Amygdala (tissue), 56 donors: ENCODE data around the gene LIPE.

Source experiments
- DNase-seq, 56 donors: peaks; one replicate each; lab custom pipeline; 2025; lab: John Stamatoyannopoulos, UW

LIPE gene

DNA sequence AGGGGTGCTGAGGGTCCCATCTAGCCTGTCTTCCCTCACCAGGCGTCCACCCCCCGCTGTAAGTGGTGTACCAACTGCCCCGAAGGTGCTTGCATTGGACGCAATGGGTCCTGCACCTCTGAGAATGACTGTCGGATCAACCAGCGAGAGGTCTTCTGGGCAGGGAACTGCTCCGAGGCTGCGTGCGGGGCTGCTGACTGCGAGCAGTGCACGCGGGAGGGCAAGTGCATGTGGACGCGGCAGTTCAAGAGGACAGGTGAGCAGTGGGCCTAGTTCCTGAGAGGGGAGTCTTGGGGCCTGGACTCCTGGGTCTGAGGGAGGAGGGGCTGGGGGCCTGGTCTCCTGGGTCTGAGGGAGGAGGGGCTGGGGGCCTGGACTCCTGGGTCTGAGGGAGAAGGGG lies 64.8 kb downstream of the LIPE start:
- no peak for DNase-seq

DNA sequence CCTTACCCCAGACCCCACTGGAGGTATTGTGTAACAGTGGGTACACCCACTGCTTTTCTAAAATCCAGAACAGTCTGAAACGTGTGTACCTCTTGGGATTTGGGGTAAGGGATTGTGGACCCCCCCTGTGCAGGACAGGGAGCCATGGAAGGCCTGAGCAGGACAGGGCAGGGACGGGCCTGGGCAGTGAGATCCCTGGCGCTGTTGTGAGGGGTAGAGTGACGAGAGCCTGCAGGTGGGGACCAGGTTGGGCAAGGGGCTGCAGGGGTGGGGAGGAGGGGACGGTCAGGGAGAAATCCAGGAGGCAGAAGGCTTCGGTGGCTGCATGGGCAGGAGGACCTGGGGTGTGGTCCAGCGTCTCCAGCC lies 65.7 kb downstream of the LIPE start:
- no peak for DNase-seq

DNA sequence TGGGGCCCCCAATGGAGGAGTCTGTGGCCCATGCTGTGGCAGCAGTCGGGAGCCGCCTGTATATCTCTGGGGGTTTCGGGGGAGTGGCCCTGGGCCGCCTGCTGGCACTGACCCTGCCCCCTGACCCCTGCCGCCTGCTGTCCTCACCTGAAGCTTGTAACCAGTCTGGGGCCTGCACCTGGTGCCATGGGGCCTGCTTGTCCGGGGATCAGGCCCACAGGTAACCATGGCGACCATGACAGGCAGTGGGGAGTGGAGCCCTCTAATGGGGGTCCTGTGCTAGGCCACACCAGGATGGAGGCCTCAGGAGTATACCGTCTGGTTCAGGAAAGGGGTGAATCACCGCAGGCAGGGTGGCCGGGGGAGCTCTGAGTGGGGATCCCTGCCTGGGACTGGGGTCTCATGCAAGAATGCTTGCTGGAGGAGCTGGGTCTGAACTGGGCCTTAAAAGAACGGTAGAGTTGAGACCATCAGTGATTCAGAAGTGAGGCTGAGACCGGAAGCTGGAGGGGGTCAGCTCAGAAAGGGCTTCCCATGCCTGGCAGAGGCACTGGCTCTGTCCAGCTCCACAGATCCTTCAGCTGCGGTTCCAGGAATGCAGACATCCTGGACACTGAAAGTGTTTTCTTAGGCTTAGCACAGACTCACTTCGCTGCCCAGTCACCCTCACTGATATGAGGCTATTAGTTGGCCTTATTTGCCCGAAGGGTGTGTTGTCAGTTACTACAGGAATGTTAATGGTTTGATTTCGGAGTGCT lies 66.2 kb downstream of the LIPE start:
- no peak for DNase-seq

DNA sequence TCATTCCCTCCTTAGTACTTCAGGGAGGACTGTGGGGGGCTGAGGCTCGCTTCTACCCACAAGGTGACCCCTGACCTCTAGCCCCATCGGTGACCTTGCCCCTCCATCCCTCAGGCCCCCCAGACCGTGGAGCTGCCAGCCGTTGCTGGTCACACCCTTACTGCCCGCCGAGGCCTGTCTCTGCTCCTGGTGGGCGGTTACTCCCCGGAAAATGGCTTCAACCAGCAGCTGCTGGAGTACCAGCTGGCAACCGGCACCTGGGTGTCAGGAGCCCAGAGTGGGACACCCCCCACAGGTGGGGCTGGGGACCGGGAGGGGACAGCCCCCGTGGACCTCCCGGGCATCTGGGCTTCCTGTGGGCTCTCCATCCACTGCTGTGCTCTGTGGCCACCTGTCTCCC lies 69.9 kb downstream of the LIPE start:
- no peak for DNase-seq

DNA sequence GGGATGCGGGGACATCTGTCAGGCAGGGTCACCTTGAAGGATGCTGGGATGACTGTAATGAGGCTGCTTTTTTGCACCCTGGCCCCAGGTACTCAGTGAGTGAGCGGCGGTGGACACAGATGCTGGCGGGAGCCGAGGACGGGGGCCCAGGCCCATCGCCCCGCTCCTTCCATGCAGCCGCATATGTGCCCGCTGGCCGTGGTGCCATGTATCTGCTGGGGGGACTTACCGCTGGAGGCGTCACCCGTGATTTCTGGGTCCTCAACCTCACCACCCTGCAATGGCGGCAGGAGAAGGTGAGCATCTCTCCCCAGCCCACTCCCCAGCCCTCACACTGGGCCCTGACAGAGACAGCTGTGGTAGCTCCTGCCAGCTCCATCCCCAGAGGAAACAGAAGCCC lies 70.5 kb downstream of the LIPE start:
- DNase-seq, result no peak

DNA sequence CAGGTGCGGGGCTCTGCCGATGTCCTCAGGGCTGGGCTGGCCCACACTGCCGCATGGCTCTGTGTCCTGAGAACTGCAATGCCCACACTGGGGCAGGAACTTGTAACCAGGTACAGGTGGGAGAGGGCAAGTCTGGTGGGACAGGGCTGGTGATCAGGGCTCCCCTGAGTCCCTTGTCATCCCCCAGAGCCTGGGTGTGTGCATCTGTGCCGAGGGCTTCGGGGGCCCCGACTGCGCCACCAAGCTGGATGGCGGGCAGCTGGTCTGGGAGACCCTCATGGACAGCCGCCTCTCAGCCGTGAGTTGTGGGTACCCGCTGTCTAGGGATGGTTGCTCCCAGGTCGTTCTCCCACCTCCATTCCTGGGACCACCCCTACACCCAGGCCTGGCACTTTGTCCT lies 71.3 kb downstream of the LIPE start:
- DNase-seq, result no peak

DNA sequence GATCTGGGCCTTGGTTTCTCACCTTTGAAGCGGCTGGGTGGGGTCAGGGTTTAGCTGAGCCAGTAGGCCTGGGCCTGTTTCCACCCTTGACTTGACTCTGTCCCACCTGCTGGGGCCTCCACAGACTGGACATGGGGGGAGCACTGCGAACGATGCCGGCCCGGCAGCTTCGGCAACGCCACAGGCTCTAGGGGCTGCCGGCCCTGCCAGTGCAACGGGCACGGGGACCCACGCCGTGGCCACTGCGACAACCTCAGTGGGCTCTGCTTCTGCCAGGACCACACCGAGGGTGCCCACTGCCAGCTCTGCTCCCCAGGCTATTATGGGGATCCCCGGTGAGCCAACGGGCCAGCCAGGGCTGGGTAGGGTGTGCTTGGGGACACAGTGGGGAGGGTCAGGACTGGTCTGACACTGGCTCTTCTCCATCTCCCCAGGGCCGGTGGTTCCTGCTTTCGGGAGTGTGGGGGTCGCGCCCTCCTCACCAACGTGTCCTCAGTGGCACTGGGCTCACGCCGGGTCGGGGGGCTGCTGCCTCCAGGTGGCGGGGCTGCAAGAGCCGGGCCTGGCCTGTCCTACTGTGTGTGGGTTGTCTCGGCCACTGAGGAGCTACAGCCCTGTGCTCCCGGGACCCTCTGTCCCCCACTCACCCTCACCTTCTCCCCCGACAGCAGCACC lies 73.7 kb downstream of the LIPE start:
- no peak for DNase-seq

DNA sequence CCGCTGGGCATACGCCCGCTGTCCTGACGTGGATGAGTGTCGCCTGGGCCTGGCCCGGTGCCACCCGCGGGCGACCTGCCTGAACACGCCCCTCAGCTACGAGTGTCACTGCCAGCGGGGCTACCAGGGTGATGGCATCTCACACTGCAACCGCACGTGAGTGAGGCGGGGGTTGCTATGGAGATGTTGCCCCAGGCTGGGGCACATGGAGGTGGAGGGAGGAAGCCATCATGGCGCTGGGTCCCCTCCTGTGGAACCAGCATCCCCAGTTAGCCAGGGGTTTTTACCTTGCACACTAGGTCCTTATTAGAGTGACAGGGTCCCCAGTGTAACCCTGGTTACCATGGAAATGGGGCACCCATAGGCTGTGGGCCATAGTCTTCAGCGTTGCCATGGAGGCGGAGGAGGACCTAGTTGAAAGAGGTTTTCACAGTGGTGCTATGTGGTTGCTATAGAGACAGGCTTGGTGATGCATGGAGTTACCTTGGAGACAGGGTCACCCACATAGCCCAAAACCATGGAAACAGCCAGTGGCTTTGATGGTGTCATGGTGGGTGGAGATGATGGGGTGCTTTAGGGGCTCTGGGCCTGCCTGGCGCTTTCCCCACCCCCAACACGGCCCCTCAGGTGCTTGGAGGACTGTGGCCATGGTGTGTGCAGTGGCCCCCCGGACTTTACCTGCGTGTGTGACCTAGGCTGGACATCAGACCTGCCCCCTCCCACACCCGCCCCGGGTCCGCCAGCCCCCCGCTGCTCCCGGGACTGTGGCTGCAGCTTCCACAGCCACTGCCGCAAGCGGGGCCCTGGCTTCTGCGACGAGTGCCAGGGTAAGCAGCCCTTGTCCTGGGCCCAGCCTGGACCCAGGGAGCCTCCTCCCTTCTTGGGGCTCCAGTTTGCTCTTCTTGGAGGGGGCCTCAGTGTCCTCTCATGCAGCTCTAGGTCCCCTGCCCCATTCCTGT lies 74.6 kb downstream of the LIPE start:
- DNase-seq, result peak in 47 of 56 donors; percentile 10 to 88 (median 67)
